Suprapubic skin (tissue), 4 donors: ENCODE results near the gene RNF20. TPM values are rescaled to one million over a fixed set of nuclear protein-coding genes. Genes with fewer than 3 reads are reported as not detected.
"Not testable (repeated sequence)": the region's sequence is repeated elsewhere in the genome, so short reads cannot be mapped to it uniquely, and the experiment has no call there.

Source experiments
- DNase-seq, 2 donors: peaks; one replicate each; pipeline ENCODE4 v3.0.0-alpha.2; 2019; ENCODE audit warnings: low spot score in 2 of 2
- H3K27ac ChIP-seq: fragments of 200-600 bp; sonication (generic); one replicate; pipeline ENCODE4 v1.5.1; 2019
- H3K27me3 ChIP-seq: fragments of 200-600 bp; sonication (generic); one replicate; pipeline ENCODE4 v1.5.1; 2019
- H3K36me3 ChIP-seq: fragments of 200-600 bp; sonication (generic); one replicate; pipeline ENCODE4 v1.5.1; 2019
- H3K4me1 ChIP-seq: fragments of 200-600 bp; sonication (generic); one replicate; pipeline ENCODE4 v1.5.1; 2019
- H3K4me3 ChIP-seq: fragments of 200-600 bp; sonication (generic); one replicate; pipeline ENCODE4 v1.5.1; 2019; ENCODE audit warnings: mild to moderate bottlenecking
- H3K9me3 ChIP-seq: fragments of 200-600 bp; sonication (generic); one replicate; pipeline ENCODE4 v1.5.1; 2019
- EP300 ChIP-seq: sonication (generic); formaldehyde crosslinking; IDR thresholded peaks from one replicate; pipeline ENCODE4 v1.6.1; 2017; ENCODE audit warnings: antibody characterized with exemption
- POLR2A ChIP-seq, 2 donors: fragments of 450-650 bp; IDR thresholded peaks; one replicate each; pipeline ENCODE4 v1.6.1; 2017; ENCODE audit warnings: antibody characterized with exemption in 2 of 2, mild to moderate bottlenecking in 2 of 2, moderate library complexity in 2 of 2
- POLR2AphosphoS5 ChIP-seq, 3 donors: sonication (generic); formaldehyde crosslinking; IDR thresholded peaks; one replicate each; pipeline ENCODE4 v1.6.1; 2017; ENCODE audit warnings: antibody characterized with exemption in 3 of 3
- WGBS: methylation state at CpG from one replicate; pipeline ENCODE4 v1.1.5; 2018; 5-methylcytosine and 5-hydroxymethylcytosine counted together
- total RNA-seq, 4 donors: library from RNA; depleted of rRNA; stranded (reverse); fragments of >200 nt; gene quantifications; one replicate each; pipeline ENCODE4 v1.1.0, GENCODE V29; 2016
- TF ChIP-seq, protein P1 (sequence below), 2 donors: fragments of 200-600 bp in 1 of 2; fragments of 450-650 bp in 1 of 2; sonication (generic) in 1 of 2; IDR thresholded peaks; one replicate each; pipeline ENCODE4 v1.5.1; 2016 to 2019; ENCODE audit warnings: antibody characterized with exemption in 2 of 2, mild to moderate bottlenecking in 1 of 2, moderate library complexity in 1 of 2

Gene RNF20
- total RNA-seq, 4 donors from 2014 or later: 16.0 to 24.1 (median 22.3) TPM

DNA sequence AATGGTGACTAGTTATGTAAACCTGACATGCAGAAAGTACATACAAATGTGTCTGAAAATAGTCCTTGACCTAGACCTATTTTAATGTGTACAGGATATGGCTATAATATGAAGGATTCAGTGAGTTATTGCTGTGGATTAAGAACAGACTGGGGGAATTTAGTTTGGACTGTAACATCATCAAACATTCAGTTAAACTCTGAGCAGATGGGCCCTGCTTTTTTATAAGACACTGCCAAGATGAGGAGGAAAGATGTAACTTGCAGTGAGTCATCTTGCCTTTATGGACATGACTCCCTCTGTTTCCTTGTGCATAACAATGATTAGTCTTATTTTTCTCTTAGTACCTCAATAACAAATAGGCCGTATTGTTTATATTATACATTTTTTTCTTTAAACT is 48.9 kb downstream of the RNF20 start:
- H3K36me3 ChIP-seq: no peaks in the 10 kb centered on the region
- TF ChIP-seq POLR2AphosphoS5 (IDR thresholded peaks at IDR 0.05) (no peak), EP300 (no peak), POLR2A (IDR thresholded peaks at IDR 0.05) (no peak)
- TF ChIP-seq, protein P1, sequence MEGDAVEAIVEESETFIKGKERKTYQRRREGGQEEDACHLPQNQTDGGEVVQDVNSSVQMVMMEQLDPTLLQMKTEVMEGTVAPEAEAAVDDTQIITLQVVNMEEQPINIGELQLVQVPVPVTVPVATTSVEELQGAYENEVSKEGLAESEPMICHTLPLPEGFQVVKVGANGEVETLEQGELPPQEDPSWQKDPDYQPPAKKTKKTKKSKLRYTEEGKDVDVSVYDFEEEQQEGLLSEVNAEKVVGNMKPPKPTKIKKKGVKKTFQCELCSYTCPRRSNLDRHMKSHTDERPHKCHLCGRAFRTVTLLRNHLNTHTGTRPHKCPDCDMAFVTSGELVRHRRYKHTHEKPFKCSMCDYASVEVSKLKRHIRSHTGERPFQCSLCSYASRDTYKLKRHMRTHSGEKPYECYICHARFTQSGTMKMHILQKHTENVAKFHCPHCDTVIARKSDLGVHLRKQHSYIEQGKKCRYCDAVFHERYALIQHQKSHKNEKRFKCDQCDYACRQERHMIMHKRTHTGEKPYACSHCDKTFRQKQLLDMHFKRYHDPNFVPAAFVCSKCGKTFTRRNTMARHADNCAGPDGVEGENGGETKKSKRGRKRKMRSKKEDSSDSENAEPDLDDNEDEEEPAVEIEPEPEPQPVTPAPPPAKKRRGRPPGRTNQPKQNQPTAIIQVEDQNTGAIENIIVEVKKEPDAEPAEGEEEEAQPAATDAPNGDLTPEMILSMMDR (IDR thresholded peaks at IDR 0.05): no peak
- WGBS: 50% methylated on average over 1 of the region's 1 CpG
- DNase-seq: no peak
- no peaks in the 10 kb centered on the region for H3K4me1 ChIP-seq
- H3K27me3 ChIP-seq: no peaks in the 10 kb centered on the region
- no peak overlapping the region for H3K27ac ChIP-seq
- no peaks in the 10 kb centered on the region for H3K9me3 ChIP-seq
- no peak overlapping the region for H3K4me3 ChIP-seq

DNA sequence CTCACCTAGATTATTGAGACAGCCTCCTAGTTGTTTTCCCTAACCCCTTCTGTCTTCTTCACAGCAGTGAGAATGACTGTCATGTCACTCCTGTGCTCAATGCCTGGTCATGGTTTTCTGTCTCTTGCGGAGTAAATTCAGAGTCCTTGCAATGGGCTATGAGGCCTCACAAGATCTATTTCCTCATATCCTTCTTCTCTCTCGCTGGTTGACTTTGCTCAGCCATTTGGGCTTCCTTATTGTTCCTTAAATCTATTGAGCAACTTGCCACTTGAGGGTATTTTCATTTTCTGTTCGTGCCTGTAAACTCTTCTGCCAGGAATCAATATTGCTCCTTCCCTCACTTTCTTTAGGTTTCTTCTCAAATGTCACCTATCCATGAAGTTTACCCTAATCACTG is 52.1 kb downstream of the RNF20 start:
- no peak for DNase-seq
- Histone ChIP-seq H3K36me3 (no peaks in the 10 kb centered on the region), H3K27me3 (no peaks in the 10 kb centered on the region), H3K4me3 (no peak overlapping the region), H3K4me1 (no peaks in the 10 kb centered on the region), H3K9me3 (no peaks in the 10 kb centered on the region), H3K27ac (no peak overlapping the region)
- 68% methylated on average over 3 of the region's 3 CpGs for WGBS
- TF ChIP-seq, protein P1 (IDR thresholded peaks at IDR 0.05): no peak
- TF ChIP-seq EP300 (no peak), POLR2AphosphoS5 (IDR thresholded peaks at IDR 0.05) (no peak), POLR2A (IDR thresholded peaks at IDR 0.05) (no peak)

DNA sequence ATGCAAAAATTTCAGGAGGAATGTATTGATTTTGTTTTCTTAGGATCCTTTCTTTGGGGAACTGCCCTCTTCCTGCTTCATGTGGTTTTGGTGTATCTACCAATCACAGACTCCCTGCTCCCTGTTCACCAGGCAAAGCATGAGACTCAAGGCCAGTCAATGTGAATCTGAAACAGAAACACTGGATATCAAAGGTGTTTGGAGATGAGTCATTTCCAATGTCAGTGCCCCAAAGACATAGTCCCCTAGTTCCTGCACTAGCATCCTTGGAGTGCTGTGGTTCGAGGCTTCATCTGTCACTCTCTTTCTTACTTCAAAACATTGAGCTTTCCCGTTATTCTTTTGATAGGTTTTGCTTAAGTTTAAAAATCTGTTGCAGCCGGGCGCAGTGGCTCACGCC is 53.0 kb downstream of the RNF20 start:
- WGBS: 93% methylated on average over 5 of the region's 5 CpGs

DNA sequence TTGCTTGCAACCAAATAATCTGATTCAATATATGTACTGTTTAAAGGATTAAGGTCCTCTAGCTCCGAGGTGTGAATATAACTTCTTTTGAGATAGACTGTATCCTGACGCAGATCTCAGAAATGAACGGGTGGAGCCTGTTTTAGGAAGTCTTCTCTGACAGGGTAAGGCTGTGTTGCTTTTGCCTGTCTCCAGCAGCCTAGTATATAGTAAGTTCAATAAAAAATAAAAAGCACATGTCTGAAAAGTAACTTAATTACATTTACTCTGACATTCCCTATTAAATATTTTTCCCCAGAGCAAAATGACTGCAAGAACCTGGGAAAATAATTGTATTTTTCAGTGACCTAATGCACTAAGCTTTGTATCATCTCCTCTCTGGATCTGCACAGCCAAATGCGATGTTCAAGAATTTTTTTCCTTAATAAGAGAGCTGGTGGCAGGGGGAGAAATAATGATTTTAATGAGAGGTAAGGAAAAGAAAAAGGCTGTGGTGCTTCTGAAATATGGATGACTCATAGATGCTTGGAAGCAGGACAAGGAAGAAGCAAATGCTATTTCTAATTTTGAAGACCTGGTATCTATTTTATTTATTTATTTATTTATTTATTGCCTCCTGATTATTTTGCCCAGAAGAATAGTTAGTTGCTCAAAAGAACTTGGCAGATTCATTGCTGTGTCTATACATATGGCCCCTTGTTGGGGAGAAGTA is 53.8 kb downstream of the RNF20 start:
- DNase-seq: no peak
- no peaks in the 10 kb centered on the region for H3K27me3 ChIP-seq
- 78% methylated on average over 4 of the region's 4 CpGs for WGBS
- no peaks in the 10 kb centered on the region for H3K36me3 ChIP-seq
- no peaks in the 10 kb centered on the region for H3K9me3 ChIP-seq
- no peak for TF ChIP-seq POLR2A (IDR thresholded peaks at IDR 0.05)
- H3K4me1 ChIP-seq: no peaks in the 10 kb centered on the region
- H3K4me3 ChIP-seq: no peak overlapping the region
- no peak overlapping the region for H3K27ac ChIP-seq

More for the DNA sequence above, 53.0 kb downstream of the RNF20 start:
- Histone ChIP-seq H3K27ac (no peak overlapping the region), H3K36me3 (no peaks in the 10 kb centered on the region), H3K4me3 (no peak overlapping the region), H3K4me1 (no peaks in the 10 kb centered on the region), H3K9me3 (no peaks in the 10 kb centered on the region), H3K27me3 (no peaks in the 10 kb centered on the region)
- TF ChIP-seq EP300: no peak
- TF ChIP-seq, protein P1 (IDR thresholded peaks at IDR 0.05): no peak
- no peak for TF ChIP-seq POLR2A (IDR thresholded peaks at IDR 0.05)
- TF ChIP-seq POLR2AphosphoS5 (IDR thresholded peaks at IDR 0.05): no peak
- DNase-seq: no peak

DNA sequence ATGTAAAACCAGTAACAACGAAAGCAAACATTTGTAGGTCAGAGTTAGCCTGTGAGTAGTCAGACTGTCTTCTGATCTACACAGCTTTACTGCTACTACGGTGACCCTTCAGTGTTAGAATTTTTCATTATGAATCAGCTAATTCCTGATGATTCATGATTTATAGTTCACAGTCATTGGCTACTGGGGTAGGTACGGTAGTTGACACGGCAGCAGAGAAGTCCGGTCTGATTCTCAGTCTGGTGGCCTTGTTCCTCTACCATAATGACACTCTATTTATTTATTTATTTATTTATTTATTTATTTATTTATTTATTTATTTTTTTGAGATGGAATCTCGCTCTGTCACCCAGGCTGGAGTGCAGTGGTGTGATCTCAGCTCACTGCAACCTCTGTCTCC is 56.4 kb downstream of the RNF20 start:
- not testable (repeated sequence) for H3K4me1 ChIP-seq, H3K36me3 ChIP-seq, DNase-seq, H3K4me3 ChIP-seq, H3K27ac ChIP-seq, H3K27me3 ChIP-seq, H3K9me3 ChIP-seq
- 82% methylated on average over 6 of the region's 6 CpGs for WGBS

DNA sequence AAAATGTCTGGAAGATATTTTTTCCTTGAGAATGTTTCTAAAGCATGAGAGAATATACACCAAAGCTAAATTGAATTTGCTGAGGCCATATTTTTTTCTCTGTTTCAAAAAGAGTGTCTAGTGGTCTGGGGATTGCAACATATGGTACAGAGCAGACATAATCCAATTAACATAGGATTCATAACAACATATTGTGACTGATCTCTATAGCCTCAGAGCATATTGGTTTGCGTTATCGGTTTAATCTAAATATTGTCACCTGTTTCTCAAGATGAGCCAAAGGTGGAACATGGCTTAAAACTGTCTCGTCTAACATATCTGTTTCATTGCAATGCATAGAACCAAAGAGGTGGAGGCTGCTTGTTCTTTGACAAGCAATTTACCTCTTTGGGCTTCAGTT is 57.2 kb downstream of the RNF20 start:
- no peak for TF ChIP-seq EP300
- no peak for TF ChIP-seq POLR2A (IDR thresholded peaks at IDR 0.05)
- no peak for TF ChIP-seq POLR2AphosphoS5 (IDR thresholded peaks at IDR 0.05)
- TF ChIP-seq, protein P1 (IDR thresholded peaks at IDR 0.05): no peak
- Histone ChIP-seq H3K27ac (no peak overlapping the region), H3K4me3 (no peak overlapping the region), H3K27me3 (no peaks in the 10 kb centered on the region), H3K4me1 (no peaks in the 10 kb centered on the region), H3K36me3 (no peaks in the 10 kb centered on the region), H3K9me3 (no peaks in the 10 kb centered on the region)
- no peak for DNase-seq
- 92% methylated on average over 3 of the region's 3 CpGs for WGBS
